Activated CD4-positive, alpha-beta T cell treated with anti-CD3 and anti-CD28 coated beads, Interleukin-2, amount 10 ng/mL, durations not matched to agents 24 days and 14 days (primary cell): ENCODE results near the gene KLHL6. TPM values are rescaled to one million over a fixed set of nuclear protein-coding genes. Genes with fewer than 3 reads are reported as not detected.
"Not testable (repeated sequence)": the region's sequence is repeated elsewhere in the genome, so short reads cannot be mapped to it uniquely, and the experiment has no call there.

Experiments used
- DNase-seq: peaks from one replicate; pipeline ENCODE4 v3.0.0; 2022
- H3K27ac Mint-ChIP-seq: one replicate; pipeline ENCODE4 v1.8.0; 2022; ENCODE audit warnings: mild to moderate bottlenecking, mixed read lengths
- H3K27me3 Mint-ChIP-seq: one replicate; pipeline ENCODE4 v1.8.0; 2022; ENCODE audit warnings: mixed read lengths
- H3K36me3 Mint-ChIP-seq: one replicate; pipeline ENCODE4 v1.8.0; 2022; ENCODE audit warnings: low read depth, mild to moderate bottlenecking, mixed read lengths
- H3K4me1 Mint-ChIP-seq: one replicate; pipeline ENCODE4 v1.8.0; 2021; ENCODE audit warnings: mixed read lengths
- H3K4me3 Mint-ChIP-seq: one replicate; pipeline ENCODE4 v1.8.0; 2022; ENCODE audit warnings: mild to moderate bottlenecking, moderate library complexity, mixed read lengths
- H3K9me3 Mint-ChIP-seq: one replicate; pipeline ENCODE4 v1.8.0; 2021; ENCODE audit warnings: mixed read lengths
- intact Hi-C: fragments of 100-400 bp; cut with micrococcal nuclease; formaldehyde crosslinking; loops from one replicate; pipeline ENCODE4 v1.15.1; 2023
- total RNA-seq: library from RNA; stranded (reverse); gene quantifications from 2 replicates; pipeline ENCODE4 v1.2.3, GENCODE V29; 2022

KLHL6 gene
- total RNA-seq, 1 donor from 2014 or later, result 44.9 TPM

DNA sequence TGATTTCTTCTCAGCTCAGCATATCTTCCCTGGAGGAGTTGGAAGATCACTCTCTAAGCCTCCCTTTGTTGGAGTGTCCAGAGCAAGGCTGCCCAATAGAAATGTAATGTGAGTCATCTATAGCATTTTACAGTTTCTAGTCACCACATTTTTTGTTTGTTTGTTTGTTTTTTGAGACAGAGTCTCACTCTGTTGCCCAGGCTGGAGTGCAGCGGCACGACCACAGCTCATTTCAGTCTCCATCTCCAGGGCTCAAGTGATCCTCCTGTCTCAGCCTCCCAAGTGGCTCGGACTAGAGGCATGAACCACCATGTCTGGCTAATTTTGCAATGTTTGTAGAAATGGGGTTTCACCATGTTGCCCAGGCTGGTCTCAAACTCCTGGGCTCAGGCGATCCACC is 21.3 kb downstream of the KLHL6 start:
- no peak for DNase-seq
- H3K27ac Mint-ChIP-seq, result no peak overlapping the region
- peaks cover 31% of the 10 kb centered on the region for H3K36me3 Mint-ChIP-seq
- no peak overlapping the region for H3K4me3 Mint-ChIP-seq
- H3K9me3 Mint-ChIP-seq, result no peaks in the 10 kb centered on the region
- no peaks in the 10 kb centered on the region for H3K27me3 Mint-ChIP-seq
- intact Hi-C loops, result no loop called here
- H3K4me1 Mint-ChIP-seq, result peaks cover 47% of the 10 kb centered on the region

DNA sequence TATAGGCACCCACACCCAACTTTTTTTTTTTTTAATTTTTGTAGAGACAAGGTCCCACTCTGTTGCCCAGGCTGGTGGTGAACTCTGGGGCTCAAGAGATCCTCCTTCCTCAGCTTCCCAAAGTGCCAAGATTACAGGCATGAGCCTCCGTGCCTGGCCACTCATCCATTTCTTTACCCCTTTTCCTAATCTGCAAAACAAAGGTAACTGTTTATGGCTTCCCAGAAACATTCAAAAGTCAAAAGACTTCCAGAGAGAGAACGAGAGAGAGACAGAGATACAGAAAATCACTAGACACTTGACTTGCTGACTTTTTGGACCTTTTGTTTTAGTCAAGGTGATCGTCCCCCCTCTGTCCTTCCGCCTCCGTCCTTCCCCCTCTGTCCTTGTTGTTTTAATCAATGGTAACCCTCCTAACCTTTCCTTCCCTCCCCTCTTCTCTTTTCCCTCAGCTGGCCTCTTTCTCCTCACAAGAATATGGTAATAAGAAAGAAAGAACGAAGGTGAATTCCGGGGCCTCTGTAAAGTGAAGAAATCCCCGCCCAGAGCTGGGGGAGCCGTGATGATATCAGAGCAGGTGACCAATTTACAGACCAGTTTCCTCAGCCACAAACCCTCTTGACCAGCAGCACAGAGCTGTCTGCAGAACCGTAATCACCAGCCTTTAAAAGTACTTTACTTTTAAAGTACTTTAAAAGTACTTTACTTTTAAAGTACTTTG is 21.9 kb downstream of the KLHL6 start:
- Mint-ChIP-seq H3K27ac (peak overlapping the region; percentile 27), H3K36me3 (peaks cover 35% of the 10 kb centered on the region), H3K4me1 (peaks cover 44% of the 10 kb centered on the region), H3K9me3 (no peaks in the 10 kb centered on the region), H3K4me3 (no peak overlapping the region), H3K27me3 (no peaks in the 10 kb centered on the region)
- no peak for DNase-seq
- intact Hi-C loops, result no loop called here

DNA sequence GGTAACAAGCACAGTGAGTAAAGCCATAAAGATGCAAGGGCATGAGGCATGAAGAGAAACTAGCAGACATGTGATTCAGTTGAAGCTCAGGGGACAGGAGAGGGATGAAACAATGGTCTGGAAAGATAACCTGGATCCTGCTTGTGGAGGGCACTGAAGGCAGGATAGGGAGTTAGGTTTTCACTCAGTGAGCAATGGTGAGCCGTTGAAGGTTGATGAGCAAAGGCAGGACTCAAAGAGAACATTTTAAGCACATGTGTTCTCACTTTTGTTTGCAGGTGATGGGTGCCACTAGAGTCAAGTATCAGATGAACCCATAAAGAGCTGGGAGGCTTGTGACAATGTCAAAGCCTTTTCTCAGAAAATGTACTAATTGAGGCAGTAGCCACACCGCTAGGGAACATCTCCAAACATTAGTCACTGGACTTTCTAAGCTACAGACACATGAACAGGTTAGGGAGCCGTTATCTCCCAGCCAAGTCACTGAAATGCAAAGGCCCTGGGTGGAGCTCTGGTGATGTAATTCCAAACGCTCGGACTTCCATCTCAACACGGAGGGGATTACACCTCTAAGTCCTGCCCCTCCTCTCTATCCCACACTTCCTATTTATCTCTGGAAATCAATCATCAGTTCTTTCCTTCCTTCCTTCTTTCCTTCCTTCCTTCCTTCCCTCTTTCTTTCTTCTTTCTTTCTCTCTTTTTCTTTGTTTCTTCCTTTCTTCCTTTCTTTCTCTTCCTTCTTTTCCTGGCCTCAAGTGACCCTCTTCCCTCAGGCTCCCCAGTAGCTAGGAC is 22.7 kb downstream of the KLHL6 start:
- Mint-ChIP-seq H3K27me3 (no peaks in the 10 kb centered on the region), H3K4me3 (no peak overlapping the region), H3K9me3 (no peaks in the 10 kb centered on the region), H3K4me1 (peaks cover 46% of the 10 kb centered on the region), H3K27ac (no peak overlapping the region), H3K36me3 (peaks cover 36% of the 10 kb centered on the region)
- intact Hi-C loops, result no loop called here
- no peak for DNase-seq

DNA sequence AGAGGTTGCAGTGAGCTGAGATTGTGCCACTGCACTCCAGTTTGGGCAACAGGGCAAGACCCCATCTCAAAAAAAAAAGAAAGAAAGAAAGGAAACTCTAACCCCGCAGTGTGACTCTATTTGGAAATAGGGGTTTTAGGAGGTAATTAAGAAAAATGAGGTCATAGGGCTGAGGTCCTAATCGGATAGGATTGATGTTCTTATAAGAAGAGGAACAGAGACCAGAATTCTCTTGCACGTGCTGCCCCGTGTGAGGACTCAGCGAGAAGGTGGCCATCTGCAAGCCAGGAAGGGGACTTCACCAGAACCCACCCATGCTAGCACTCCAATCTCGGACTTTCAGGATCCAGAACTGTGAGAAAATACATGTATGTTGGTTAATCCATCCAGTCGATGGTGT is 25.8 kb downstream of the KLHL6 start:
- Mint-ChIP-seq H3K4me3 (no peak overlapping the region), H3K27ac (peak overlapping the region; percentile 27), H3K27me3 (no peaks in the 10 kb centered on the region), H3K36me3 (peaks cover 57% of the 10 kb centered on the region), H3K9me3 (no peaks in the 10 kb centered on the region), H3K4me1 (peaks cover 49% of the 10 kb centered on the region)
- DNase-seq, result no peak
- intact Hi-C loops, result no loop called here

DNA sequence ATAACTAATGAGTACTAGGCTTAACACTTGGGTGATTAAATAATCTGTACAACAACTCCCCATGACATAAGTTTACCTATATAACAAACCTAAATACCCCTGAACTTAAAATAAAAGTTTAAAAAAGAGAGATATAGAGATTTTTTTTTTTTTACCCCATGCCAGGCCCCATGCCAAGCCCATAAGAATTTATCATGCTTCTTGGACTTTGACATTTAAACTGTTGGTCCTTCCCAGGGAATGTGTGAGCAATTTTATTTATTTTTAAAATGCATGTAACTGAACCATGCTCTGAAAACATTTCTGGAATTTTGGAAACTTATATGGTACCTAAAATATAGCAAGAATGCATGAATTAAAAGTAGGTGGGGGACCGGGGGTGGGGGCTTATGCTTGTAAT is 26.3 kb downstream of the KLHL6 start:
- DNase-seq, result no peak
- H3K4me1 Mint-ChIP-seq, result peaks cover 50% of the 10 kb centered on the region
- no peaks in the 10 kb centered on the region for H3K9me3 Mint-ChIP-seq
- no peaks in the 10 kb centered on the region for H3K27me3 Mint-ChIP-seq
- H3K27ac Mint-ChIP-seq, result no peak overlapping the region
- H3K36me3 Mint-ChIP-seq, result peaks cover 62% of the 10 kb centered on the region
- H3K4me3 Mint-ChIP-seq, result no peak overlapping the region
- intact Hi-C loops, result no loop called here

DNA sequence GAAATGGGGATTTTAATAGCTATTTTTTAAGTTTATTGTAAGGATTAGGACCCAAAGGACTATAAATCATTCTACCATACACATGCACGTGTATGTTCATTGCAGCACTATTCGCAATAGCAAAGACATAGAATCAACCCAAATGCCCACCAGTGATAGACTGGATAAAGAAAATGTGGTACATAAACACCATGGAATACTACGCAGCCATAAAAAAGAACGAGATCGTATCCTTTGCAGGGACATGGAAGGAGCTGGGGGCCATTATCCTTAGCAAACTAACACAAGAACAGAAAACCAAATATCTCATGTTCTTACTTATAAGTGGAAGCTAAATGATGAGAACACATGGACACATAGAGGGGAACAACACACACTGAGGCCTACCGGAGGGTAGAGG is 26.7 kb downstream of the KLHL6 start:
- H3K9me3 Mint-ChIP-seq, H3K27ac Mint-ChIP-seq, DNase-seq, H3K27me3 Mint-ChIP-seq, H3K4me3 Mint-ChIP-seq, intact Hi-C loops: not testable (repeated sequence)
- Mint-ChIP-seq H3K4me1 (peaks cover 48% of the 10 kb centered on the region), H3K36me3 (peaks cover 64% of the 10 kb centered on the region)

DNA sequence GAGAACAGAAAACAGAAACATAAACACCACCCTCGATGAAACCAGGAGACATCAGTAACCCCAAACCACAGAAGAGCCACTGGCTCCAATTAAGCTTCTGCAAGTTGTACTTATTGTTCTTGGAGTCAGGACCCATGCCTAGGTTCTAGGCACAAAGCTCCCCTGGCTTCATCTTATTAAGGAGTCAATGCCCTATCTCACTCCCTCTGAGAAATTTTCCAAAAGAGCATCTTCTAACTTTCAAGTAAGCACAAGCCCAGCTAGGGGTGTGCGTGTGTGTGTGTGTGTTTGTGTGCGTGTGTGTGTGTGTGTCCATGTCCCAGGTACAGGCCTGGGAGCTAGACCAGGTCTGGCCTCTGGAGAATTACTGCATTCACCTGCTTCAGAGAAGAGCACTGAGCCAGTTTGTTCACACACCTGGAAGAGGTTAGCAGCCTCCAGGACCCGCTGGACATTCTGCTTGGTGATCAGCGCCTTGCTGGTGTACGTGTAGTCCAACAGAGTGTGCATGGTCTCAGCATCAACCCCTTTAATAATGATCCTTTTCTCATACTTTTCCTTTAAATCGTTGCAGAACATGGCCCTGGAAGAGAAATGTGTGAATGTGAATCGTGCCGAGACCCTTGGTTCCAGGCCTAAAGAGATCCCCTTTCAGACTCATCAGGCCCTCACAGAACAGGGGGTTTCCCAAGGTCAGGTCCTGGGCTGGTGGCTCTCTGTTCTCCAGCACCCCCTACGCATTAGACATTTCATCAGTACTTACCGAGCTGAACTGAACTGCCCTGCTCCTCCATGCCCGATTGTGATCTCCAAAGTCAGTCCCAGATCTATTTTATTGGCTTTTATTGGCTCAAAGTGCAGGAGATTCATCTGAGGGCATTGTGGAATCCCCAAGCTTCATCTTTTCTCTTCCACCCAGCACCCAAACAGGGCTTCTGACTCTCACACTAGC is 27.8 kb downstream of the KLHL6 start:
- Mint-ChIP-seq H3K4me1 (peaks cover 47% of the 10 kb centered on the region), H3K36me3 (peaks cover 67% of the 10 kb centered on the region), H3K27ac (peak overlapping the region; percentile 79), H3K27me3 (no peaks in the 10 kb centered on the region), H3K4me3 (peak overlapping the region; percentile 73), H3K9me3 (no peaks in the 10 kb centered on the region)
- peak; percentile 79 for DNase-seq
- intact Hi-C loops, result loop anchor here (1.0 kb wide), 2 partner anchors 11 to 28 kb away; partner anchors contain the start of gene KLHL6

DNA sequence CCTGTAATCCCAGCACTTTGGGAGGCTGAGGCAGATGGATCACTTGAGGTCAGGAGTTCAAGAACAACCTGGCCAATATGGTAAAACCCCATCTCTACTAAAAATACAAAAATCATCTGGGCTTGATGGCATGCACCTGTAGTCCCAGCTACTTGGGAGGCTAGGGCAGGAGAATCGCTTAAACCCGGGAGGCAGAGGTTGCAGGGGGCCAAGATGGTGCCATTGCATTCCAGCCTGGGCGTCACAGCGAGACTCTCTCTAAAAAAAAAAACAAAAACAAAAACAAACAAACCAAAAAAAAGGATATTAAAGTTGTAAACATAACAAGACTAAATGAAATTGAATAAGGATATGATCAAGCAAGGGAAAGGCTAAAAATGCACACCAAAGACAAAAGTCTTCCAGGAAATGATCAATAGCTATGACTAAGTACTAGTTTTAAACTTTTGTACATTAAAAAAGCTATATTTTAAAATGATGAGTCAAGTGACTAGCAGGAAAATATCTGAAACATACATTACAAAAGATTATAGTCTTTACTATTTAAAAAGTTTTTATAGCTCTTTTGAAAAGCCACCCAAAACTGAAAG is 28.6 kb downstream of the KLHL6 start:
- Mint-ChIP-seq H3K9me3 (no peaks in the 10 kb centered on the region), H3K4me3 (peak overlapping the region; percentile 73)

DNA sequence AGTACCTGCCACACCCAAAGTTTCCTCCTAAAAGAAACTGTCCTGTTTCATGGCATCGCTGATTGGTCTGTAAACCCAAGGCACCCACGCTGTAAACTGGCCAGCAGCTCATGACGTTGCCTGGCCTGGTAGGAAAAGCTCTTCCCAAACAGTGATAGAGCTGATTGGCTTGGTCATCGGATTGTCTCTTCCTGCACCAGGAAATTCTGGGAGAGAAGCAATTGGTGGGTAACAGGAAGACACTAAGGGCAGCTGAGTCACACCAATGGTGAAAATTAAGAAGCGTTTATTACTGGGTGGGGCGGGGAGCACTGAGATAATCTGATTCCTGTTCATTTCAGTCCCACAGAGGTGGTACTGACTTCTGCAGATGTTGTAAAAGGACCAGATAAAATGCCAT is 31.0 kb downstream of the KLHL6 start:
- Mint-ChIP-seq H3K27me3 (no peaks in the 10 kb centered on the region), H3K4me3 (no peak overlapping the region), H3K36me3 (peaks cover 62% of the 10 kb centered on the region), H3K27ac (no peak overlapping the region), H3K4me1 (peaks cover 39% of the 10 kb centered on the region), H3K9me3 (no peaks in the 10 kb centered on the region)
- DNase-seq, result no peak
- intact Hi-C loops, result no loop called here

More for the DNA sequence above, 28.6 kb downstream of the KLHL6 start:
- intact Hi-C loops, result loop anchor here (1.0 kb wide), 2 partner anchors 11 to 28 kb away; partner anchors contain the start of gene KLHL6
- Mint-ChIP-seq H3K4me1 (peaks cover 43% of the 10 kb centered on the region), H3K36me3 (peaks cover 69% of the 10 kb centered on the region), H3K27ac (peak overlapping the region; percentile 79), H3K27me3 (no peaks in the 10 kb centered on the region)
- DNase-seq, result no peak

DNA sequence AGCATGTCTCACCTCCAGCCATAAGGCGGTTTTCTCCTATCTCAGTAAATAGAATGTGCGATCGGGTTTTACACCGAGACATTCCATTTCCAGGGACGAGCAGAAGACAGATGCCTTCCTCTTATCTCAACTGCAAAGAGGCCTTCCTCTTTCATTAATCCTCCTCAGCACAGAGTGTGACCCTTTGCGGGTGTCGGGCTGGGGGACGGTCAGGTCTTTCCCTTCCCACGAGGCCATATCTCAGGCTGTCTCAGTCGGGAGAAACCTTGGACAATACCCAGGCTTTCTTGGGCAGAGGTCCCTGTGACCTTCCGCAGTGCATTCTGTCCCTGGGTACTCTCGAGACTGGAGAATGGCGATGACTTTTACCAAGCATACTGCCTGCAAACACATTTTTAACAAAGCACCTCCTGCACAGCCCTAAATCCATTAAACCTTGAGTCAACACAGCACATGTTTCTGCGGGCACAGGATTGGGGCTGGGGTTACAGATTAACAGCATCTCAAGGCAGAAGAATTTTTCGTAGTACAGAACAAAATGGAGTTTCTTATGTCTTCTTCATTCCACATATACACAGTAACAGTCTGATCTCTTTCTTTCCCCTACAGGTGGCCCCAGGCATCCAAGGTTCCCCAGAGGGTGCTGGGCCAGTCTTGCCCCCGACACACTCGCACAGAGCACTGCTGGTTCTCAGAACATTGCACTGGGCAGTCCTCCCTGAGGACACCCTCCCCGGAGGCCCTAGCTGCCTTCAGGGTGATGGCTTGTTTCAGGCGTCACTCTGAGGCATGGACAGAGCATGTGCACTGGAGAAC is 34.6 kb downstream of the KLHL6 start:
- H3K27ac Mint-ChIP-seq, H3K27me3 Mint-ChIP-seq, H3K9me3 Mint-ChIP-seq, DNase-seq, intact Hi-C loops, H3K4me3 Mint-ChIP-seq: not testable (repeated sequence)
- peaks cover 58% of the 10 kb centered on the region for H3K36me3 Mint-ChIP-seq
- peaks cover 45% of the 10 kb centered on the region for H3K4me1 Mint-ChIP-seq

DNA sequence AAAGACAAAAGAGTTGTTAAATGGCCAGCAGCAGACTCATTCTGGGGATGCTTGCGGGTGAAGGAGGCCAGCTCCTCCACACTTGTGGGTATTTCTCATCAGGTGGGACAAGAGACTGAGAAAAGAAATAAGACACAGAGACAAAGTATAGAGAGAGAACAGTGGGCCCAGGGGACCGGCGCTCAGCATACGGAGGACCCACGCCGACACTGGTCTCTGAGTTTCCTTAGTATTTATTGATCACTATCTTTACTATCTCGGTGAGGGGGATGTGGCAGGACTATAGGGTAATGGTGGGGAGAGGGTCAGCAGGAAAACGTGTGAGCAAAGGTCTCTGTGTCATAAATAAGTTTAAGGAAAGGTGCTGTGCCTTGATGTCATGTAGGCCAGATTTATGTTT is 35.2 kb downstream of the KLHL6 start:
- DNase-seq, H3K27ac Mint-ChIP-seq, H3K4me3 Mint-ChIP-seq, H3K27me3 Mint-ChIP-seq, intact Hi-C loops, H3K9me3 Mint-ChIP-seq: not testable (repeated sequence)
- Mint-ChIP-seq H3K4me1 (peaks cover 49% of the 10 kb centered on the region), H3K36me3 (peaks cover 57% of the 10 kb centered on the region)

DNA sequence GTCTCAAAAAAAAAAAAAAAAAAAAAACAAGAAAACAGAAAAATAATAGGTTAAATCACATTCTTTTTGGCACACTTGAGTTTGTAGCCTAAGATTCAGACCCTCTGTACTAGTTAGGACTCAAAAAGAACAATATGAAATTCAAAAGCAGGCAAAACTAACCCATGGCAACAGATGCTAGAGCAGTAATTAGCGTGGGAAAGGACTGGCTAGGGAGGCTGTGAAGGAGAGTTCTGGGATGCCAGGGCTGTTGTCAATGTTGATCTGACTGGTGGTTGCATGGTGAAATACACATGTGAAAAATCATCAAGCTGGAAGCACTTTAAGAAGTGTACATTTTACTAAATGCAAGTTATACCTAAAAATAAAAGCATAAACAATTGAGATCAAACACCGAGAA is 35.6 kb downstream of the KLHL6 start:
- Mint-ChIP-seq H3K27ac (no peak overlapping the region), H3K27me3 (no peaks in the 10 kb centered on the region), H3K4me1 (peaks cover 50% of the 10 kb centered on the region), H3K4me3 (no peak overlapping the region), H3K9me3 (no peaks in the 10 kb centered on the region), H3K36me3 (peaks cover 58% of the 10 kb centered on the region)
- intact Hi-C loops, result loop anchor here (2.0 to 5.0 kb wide), 2 partner anchors 21 to 117 kb away; partner anchors contain the start of gene KLHL24
- DNase-seq, result no peak
